Measurements from ENCODE around the gene FGGY.
"Not testable (repeated sequence)": the region's sequence is repeated elsewhere in the genome, so short reads cannot be mapped to it uniquely, and the experiment has no call there.

Gene FGGY

GRCh38 chr1:59596432-59596831 lies 299.5 kb downstream of the FGGY start:
- peak in 2 of 4 experiments; percentile 14 to 19 for DNase-seq

- no peak for DNase-seq
These were observed 300.1 kb downstream of the FGGY start for GRCh38 chr1:59596956-59597355.

GRCh38 chr1:59597420-59598119 lies 300.7 kb downstream of the FGGY start:
- no peak for DNase-seq

- DNase-seq: no peak
These were observed 301.2 kb downstream of the FGGY start for GRCh38 chr1:59598120-59598440.

DNA sequence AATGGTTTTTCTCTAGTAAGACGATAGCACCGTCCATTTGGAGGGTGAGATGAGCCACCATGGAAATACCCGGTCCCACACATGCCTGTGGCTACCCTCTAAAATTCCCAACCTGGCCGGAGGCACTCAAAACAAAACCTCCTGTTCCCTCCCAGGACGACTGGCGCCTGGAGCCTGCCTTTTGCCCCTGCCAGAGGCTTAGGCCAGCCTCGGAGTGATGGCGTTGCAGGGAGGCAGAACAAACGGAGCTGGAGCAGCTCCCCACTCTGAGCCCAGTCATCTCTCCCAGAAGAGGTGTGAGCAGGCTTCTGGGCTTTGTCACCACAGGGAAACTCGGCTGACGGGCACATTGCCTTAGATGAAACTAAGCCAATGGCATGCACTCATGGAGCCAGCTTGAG lies 304.1 kb downstream of the FGGY start:
- no peak for DNase-seq

DNA sequence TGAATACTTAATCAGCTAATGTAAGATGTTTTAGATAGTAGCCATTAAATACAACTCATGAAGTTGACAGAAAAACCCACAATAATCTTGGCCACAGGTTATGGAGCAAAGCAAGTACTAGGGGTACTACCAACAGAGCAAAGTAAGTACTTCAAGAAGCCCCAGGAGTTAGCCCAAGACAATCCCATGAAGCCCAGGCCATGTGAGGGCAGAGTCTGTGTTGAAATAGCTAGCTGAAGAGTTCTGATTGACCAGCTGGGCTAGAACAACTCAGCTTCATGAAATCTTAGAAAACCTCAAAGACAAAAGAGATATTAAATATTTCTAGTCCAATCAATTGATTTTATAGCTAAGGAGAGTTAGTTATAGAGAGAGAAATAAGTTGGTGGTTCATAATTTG lies 304.9 kb downstream of the FGGY start:
- no peak for DNase-seq

DNA sequence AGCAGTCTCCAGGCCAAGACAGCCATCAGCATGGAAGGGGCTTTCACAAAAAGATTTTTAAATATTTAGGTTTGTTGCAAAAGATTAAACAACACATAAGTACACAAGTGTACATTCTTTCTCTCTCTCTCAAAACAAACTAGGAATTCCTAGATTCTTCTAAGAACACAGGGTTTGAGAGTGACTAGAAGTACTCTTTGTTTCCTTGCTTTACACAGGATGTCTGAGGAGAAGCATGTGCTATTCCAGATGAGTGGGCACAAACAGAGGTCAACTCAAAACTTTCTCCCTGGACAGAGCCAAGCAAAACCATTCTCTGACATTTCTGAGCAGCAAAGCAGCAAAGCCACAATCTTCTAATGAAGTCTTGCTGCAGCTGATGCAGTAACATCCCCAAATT lies 307.3 kb downstream of the FGGY start:
- no peak for DNase-seq

DNA sequence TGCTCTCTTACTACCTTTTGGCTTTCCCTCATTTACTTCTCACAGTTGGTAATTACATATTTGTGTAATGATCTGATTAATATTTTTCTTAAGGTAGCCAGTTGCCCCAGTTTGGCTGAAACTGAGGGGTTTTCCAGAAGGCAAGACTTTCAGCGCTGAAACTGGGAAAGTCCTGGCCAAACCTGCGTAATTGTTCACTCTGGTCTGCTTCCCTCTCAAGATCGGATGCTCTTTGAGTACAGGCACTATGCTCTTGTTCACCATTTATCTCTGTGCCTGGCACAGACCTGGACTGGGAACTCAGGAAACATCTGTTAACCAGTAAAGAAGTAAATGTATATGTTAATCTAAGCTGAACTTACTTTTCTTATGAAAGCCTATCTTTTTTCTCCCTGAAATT lies 308.3 kb downstream of the FGGY start:
- DNase-seq: no peak

GRCh38 chr1:59605761-59606160 lies 308.9 kb downstream of the FGGY start:
- peak in 1 of 4 experiments; percentile 24 for DNase-seq

GRCh38 chr1:59609245-59609644 lies 312.4 kb downstream of the FGGY start:
- no peak for DNase-seq

- not testable (repeated sequence) for DNase-seq
These were observed 313.6 kb downstream of the FGGY start for GRCh38 chr1:59610499-59610898.

GRCh38 chr1:59617434-59617833 lies 320.5 kb downstream of the FGGY start:
- no peak for DNase-seq

DNA sequence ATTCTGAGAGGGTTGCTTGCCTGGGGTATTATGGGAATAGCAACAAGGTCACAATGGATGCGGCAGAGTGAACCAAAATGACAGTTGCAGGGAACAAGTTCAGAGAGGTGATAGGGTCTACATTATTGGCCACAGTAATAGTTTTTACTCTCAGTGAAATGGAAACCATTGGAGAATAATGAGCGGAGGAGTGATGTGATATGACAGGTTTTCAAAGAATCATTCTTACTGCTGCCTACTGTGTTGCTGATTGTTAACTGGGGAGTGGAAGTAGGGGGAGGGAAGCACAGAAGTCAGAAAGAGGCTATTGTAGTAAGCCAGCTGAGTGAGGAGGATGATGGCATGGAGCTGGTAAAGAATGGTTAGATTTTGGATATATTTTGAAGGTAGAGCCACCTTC lies 322.7 kb downstream of the FGGY start:
- no peak for DNase-seq

- DNase-seq: no peak
These were observed 328.5 kb downstream of the FGGY start for GRCh38 chr1:59625384-59625783.

GRCh38 chr1:59631561-59632255 lies 334.8 kb downstream of the FGGY start:
- DNase-seq: no peak

- DNase-seq: no peak
These were observed 338.2 kb downstream of the FGGY start for GRCh38 chr1:59635097-59635496.

DNA sequence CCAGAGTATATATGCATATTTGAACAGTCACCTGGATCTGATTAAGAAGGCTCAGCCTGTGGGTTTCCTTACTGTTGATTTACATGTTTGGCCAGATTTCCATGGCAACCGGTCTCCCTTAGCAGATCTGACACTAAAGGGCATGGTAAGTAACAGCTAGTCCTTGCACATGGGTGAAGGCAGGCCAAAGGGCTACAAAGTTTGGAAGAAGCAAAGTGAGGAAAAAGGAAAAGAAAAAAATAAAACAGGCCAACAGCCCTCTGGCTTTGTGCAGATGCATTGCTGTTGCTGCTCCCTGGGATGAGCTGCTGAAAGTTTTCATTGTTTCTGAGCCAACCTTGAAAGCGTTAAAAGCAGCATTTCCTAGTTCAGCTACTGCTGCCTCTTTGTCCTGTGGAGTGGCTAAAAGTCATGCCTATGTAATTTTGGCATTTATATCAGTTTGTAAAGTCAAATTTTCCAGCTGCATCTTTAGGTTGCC lies 341.4 kb downstream of the FGGY start:
- no peak for DNase-seq

DNA sequence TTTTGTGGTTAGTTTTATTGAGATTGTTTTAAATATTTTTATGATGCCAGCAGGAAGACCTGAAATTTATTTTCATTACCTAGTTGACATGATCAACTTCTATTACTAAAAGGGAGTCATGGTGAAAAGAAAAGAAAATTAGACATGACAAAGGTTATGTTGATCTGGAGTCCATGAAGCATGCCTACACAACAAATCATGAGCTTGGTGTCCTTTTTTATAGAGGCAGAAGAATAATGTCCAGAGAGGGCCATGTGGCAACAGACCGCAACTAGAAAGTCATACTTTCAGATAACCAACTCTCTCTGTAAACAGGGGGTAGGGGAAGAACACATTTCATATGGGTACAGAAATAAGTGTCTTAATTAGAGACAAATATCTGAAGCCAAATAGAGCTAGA lies 342.4 kb downstream of the FGGY start:
- no peak for DNase-seq

- DNase-seq: no peak
These were observed 344.0 kb downstream of the FGGY start for GRCh38 chr1:59640851-59641250.

GRCh38 chr1:59641836-59642235 lies 344.9 kb downstream of the FGGY start:
- no peak for DNase-seq

GRCh38 chr1:59643526-59643925 lies 346.6 kb downstream of the FGGY start:
- no peak for DNase-seq

DNA sequence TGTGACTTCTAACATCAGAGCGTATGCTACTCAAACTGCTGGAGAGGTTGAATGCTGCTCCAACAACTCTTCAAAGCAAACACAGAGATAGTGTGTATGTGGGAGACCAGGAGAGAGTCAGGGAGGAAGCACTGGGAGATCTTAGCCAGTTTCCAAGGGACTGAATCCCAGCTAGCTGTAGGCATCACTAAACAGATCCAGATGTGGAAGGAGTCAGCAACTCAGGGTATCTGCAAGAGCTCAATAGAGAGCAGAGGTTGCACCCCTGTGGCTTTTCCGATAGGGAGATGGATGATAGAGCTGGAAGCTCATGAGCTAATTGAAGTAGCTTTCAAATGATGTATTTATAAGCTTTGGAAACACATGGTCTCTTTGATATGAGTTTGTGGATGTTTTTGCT lies 349.0 kb downstream of the FGGY start:
- DNase-seq: no peak

DNA sequence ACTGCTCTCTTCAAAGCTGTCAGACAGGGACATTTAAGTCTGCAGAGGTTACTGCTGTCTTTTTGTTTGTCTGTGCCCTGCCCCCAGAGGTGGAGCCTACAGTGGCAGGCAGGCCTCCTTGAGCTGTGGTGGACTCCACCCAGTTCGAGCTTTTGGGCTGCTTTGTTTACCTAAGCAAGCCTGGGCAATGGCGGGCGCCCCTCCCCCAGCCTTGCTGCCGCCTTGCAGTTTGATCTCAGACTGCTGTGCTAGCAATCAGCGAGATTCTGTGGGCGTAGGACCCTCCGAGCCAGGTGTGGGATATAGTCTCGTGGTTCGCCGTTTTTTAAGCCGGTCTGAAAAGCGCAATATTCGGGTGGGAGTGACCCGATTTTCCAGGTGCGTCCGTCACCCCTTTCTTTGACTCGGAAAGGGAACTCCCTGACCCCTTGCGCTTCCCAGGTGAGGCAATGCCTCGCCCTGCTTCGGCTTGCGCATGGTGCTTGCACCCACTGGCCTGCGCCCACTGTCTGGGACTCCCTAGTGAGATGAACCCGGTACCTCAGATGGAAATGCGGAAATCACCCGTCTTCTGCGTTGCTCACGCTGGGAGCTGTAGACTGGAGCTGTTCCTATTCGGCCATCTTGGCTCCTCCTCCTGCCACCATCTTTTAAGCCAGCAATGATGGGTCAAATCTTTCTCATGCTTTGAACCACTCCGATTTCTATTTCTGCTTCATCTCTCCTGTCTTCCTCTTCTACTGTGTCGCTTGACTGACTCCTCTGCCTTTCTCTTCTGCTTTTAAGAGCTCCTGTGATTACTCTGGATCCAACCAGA lies 356.5 kb downstream of the FGGY start:
- not testable (repeated sequence) for DNase-seq

- no peak for DNase-seq
These were observed 357.1 kb downstream of the FGGY start for GRCh38 chr1:59653968-59654367.

All from suppressor macrophage (primary cell).